Chondrocyte (in vitro differentiated cells): ENCODE data around the gene PSMB8. TPM values are rescaled to one million over a fixed set of nuclear protein-coding genes. Genes with fewer than 3 reads are reported as not detected.

Source experiments
- DNase-seq: peaks from one replicate; pipeline ENCODE4 v3.0.0; 2021; ENCODE audit warnings: mixed read lengths, low spot score
- H3K27ac Mint-ChIP-seq: one replicate; pipeline ENCODE4 v1.8.0; 2021; ENCODE audit warnings: mild to moderate bottlenecking, moderate library complexity, mixed read lengths; ENCODE audit not compliant: unreplicated experiment
- H3K27me3 Mint-ChIP-seq: 2 replicates; pipeline ENCODE4 v1.8.0; 2021; ENCODE audit warnings: low read depth, mixed read lengths
- H3K36me3 Mint-ChIP-seq: 2 replicates; pipeline ENCODE4 v1.8.0; 2021; ENCODE audit warnings: low read depth, mixed read lengths
- H3K4me1 Mint-ChIP-seq: 2 replicates; pipeline ENCODE4 v1.8.0; 2021; ENCODE audit warnings: low read depth, mild to moderate bottlenecking, mixed read lengths
- H3K4me3 Mint-ChIP-seq: one replicate; pipeline ENCODE4 v1.8.0; 2021; ENCODE audit warnings: mild to moderate bottlenecking, moderate library complexity, mixed read lengths; ENCODE audit not compliant: unreplicated experiment
- H3K9me3 Mint-ChIP-seq: 2 replicates; pipeline ENCODE4 v1.8.0; 2021; ENCODE audit warnings: low read depth, mixed read lengths
- CTCF ChIP-seq: fragments of 200-600 bp; sonication (generic); IDR thresholded peaks from 2 replicates; pipeline ENCODE4 v1.5.0; 2021; ENCODE audit warnings: antibody characterized with exemption, mild to moderate bottlenecking, moderate library complexity
- total RNA-seq: library from RNA; stranded (reverse); gene quantifications from 3 replicates; pipeline ENCODE4 v1.2.1, GENCODE V29; 2021

PSMB8 gene
- total RNA-seq, 1 donor from 2014 or later: 14.6 TPM

- no peak for TF ChIP-seq CTCF
- Mint-ChIP-seq H3K36me3 (peaks cover 6% of the 10 kb centered on the region), H3K27me3 (no peaks in the 10 kb centered on the region), H3K27ac (no peak overlapping the region), H3K4me1 (no peaks in the 10 kb centered on the region), H3K9me3 (no peaks in the 10 kb centered on the region), H3K4me3 (no peak overlapping the region)
- DNase-seq: no peak
Measured at GRCh38 chr6:32829495-32829894, 14.4 kb downstream of the PSMB8 start.

GRCh38 chr6:32827025-32827424 is 16.8 kb downstream of the PSMB8 start:
- H3K4me3 Mint-ChIP-seq: no peak overlapping the region
- TF ChIP-seq CTCF: no peak
- peaks cover 6% of the 10 kb centered on the region for H3K36me3 Mint-ChIP-seq
- no peak overlapping the region for H3K27ac Mint-ChIP-seq
- no peaks in the 10 kb centered on the region for H3K27me3 Mint-ChIP-seq
- no peaks in the 10 kb centered on the region for H3K9me3 Mint-ChIP-seq
- no peaks in the 10 kb centered on the region for H3K4me1 Mint-ChIP-seq
- no peak for DNase-seq

- Mint-ChIP-seq H3K4me3 (no peak overlapping the region), H3K9me3 (no peaks in the 10 kb centered on the region), H3K27me3 (no peaks in the 10 kb centered on the region), H3K27ac (no peak overlapping the region), H3K36me3 (peaks cover 6% of the 10 kb centered on the region), H3K4me1 (no peaks in the 10 kb centered on the region)
- no peak for DNase-seq
- TF ChIP-seq CTCF: peak; percentile 71
Measured at GRCh38 chr6:32825966-32826365, 17.9 kb downstream of the PSMB8 start.

DNA sequence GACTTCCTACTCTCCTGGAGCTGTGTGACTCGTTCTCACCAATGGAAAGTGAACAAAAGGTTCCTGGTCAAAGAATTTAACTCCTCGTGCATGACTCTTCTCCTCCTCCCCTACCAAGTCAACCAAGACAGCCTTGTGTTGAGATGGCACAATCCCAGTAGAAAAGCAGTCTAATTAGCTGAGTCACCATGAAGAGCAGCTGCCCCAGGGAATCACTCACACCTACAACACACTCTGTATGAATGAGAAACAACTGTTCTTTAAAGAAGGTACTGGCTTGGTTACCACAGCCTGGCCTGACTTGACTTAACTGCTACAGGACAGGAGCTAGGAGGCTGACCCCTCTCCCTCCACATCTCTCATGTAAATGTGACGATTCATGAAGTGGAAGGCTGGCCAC is 24.1 kb downstream of the PSMB8 start:
- H3K27ac Mint-ChIP-seq: no peak overlapping the region
- TF ChIP-seq CTCF: no peak

DNA sequence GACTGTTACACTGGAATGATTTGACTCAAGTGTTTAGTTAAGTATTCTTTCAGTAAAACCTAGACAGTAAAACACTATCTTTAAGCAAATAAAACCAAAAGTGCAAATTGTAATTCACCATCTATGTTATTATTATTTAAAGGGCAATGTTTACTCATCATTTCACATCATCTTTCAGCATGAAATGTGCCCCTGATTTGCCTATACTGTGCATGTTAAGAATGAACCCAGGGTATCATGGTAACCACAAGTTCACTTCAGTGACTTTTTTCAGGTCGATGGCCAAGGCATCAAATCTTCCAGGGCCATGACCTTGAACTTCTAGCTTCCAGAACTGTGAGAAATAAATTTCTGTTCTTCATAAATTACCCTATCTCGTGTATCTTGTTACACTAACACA is 25.0 kb downstream of the PSMB8 start:
- no peak overlapping the region for H3K4me3 Mint-ChIP-seq
- H3K36me3 Mint-ChIP-seq: no peaks in the 10 kb centered on the region
- no peak overlapping the region for H3K27ac Mint-ChIP-seq
- H3K4me1 Mint-ChIP-seq: peaks cover 8% of the 10 kb centered on the region
- peaks cover 10% of the 10 kb centered on the region for H3K27me3 Mint-ChIP-seq
- H3K9me3 Mint-ChIP-seq: no peaks in the 10 kb centered on the region
- no peak for TF ChIP-seq CTCF
- DNase-seq: no peak

More for the DNA sequence above, 24.1 kb downstream of the PSMB8 start:
- no peak overlapping the region for H3K4me3 Mint-ChIP-seq
- peaks cover 7% of the 10 kb centered on the region for H3K27me3 Mint-ChIP-seq
- DNase-seq: no peak
- no peaks in the 10 kb centered on the region for H3K36me3 Mint-ChIP-seq
- H3K4me1 Mint-ChIP-seq: peaks cover 8% of the 10 kb centered on the region
- no peaks in the 10 kb centered on the region for H3K9me3 Mint-ChIP-seq
